Spleen (tissue), 11 donors: Measurements from ENCODE around the gene LRP2. TPM values are rescaled to one million over a fixed set of nuclear protein-coding genes. Genes with fewer than 3 reads are reported as not detected.

ENCODE experiments used
- DNase-seq: peaks from one replicate; pipeline ENCODE4 v3.0.0-alpha.2; 2020
- H3K27ac ChIP-seq, 8 donors: fragments of 200-600 bp; sonication (generic) in 7 of 8; 1 replicate in 4 of 8; 2 replicates in 4 of 8; pipeline versions ENCODE4 v1.5.0 to v1.8.0; 2016 to 2021; ENCODE audit warnings: inconsistent platforms in 4 of 8, mild to moderate bottlenecking in 4 of 8, moderate library complexity in 1 of 8
- H3K27me3 ChIP-seq, 7 donors: fragments of 200-600 bp; sonication (generic) in 6 of 7; replicated peaks in 1 of 7; 1 replicate in 4 of 7; 2 replicates in 3 of 7; pipeline versions ENCODE4 v1.5.0 to v1.8.0; 2016 to 2021; ENCODE audit warnings: inconsistent platforms in 3 of 7, mild to moderate bottlenecking in 1 of 7
- H3K36me3 ChIP-seq, 6 donors: fragments of 200-600 bp; sonication (generic) in 5 of 6; 1 replicate in 4 of 6; 2 replicates in 2 of 6; pipeline versions ENCODE4 v1.5.0 to v1.8.0; 2016 to 2021; ENCODE audit warnings: inconsistent platforms in 2 of 6
- H3K4me1 ChIP-seq, 6 donors: fragments of 200-600 bp; sonication (generic) in 5 of 6; 1 replicate in 3 of 6; 2 replicates in 3 of 6; pipeline versions ENCODE4 v1.5.0 to v1.8.0; 2016 to 2021; ENCODE audit warnings: inconsistent platforms in 3 of 6
- H3K4me3 ChIP-seq, 8 donors: fragments of 200-600 bp; sonication (generic) in 7 of 8; 1 replicate in 4 of 8; 2 replicates in 4 of 8; pipeline versions ENCODE4 v1.5.0 to v1.8.0; 2016 to 2021; ENCODE audit warnings: inconsistent platforms in 4 of 8, mild to moderate bottlenecking in 4 of 8, moderate library complexity in 2 of 8
- H3K9me3 ChIP-seq, 8 donors: fragments of 200-600 bp; sonication (generic) in 7 of 8; 1 replicate in 4 of 8; 2 replicates in 4 of 8; pipeline versions ENCODE4 v1.5.0 to v1.8.0; 2016 to 2021; ENCODE audit warnings: inconsistent platforms in 4 of 8
- CTCF ChIP-seq, 11 experiments: fragments of 200-600 bp in 7 of 11; fragments of 450-650 bp in 4 of 11; sonication (generic) in 4 of 11; IDR thresholded peaks in 8 of 11; conservative IDR thresholded peaks in 3 of 11; 1 replicate in 7 of 11; 2 replicates in 4 of 11; pipeline versions ENCODE4 v1.4.0 to v1.8.0; 2016 to 2021; ENCODE audit warnings: antibody characterized with exemption in 11 of 11, inconsistent platforms in 4 of 11, mild to moderate bottlenecking in 1 of 11
- POLR2A ChIP-seq, 3 donors: fragments of 450-650 bp; IDR thresholded peaks; one replicate each; pipeline ENCODE4 v1.5.1; 2017; ENCODE audit warnings: antibody characterized with exemption in 3 of 3, mild to moderate bottlenecking in 1 of 3
- POLR2AphosphoS5 ChIP-seq, 3 donors: sonication (generic); formaldehyde crosslinking; IDR thresholded peaks; one replicate each; pipeline ENCODE4 v1.5.1; 2017; ENCODE audit warnings: antibody characterized with exemption in 3 of 3
- WGBS, 5 donors: extraction: QIAGEN DNeasy Blood & Tissue Kit in 3 of 5; methylation state at CpG; one replicate each; pipeline versions ENCODE4 v1.1.5 to v1.1.7; 2013 to 2018; 5-methylcytosine and 5-hydroxymethylcytosine counted together
- intact Hi-C: fragments of 100-400 bp; cut with DNase I; formaldehyde crosslinking; loops from one replicate; pipeline ENCODE4 v1.15.0; 2023; ENCODE audit warnings: low total_unique reads
- polyA plus RNA-seq, 3 donors: library from polyadenylated mRNA; stranded (reverse); fragments of 200-250 nt; gene quantifications; one replicate each; pipeline ENCODE4 v1.2.1, GENCODE V29; 2013
- total RNA-seq, 7 donors: library from RNA; depleted of rRNA in 3 of 7; stranded (reverse); fragments of >200 nt in 3 of 7; fragmentation: NEBNext Ultra II Directional in 4 of 7; extraction: Animal tissue kit (Norgen Biotek cat#: 25700) in 4 of 7; gene quantifications; one replicate each; pipeline versions ENCODE4 v1.1.0 to v1.2.1, GENCODE V29; 2016 to 2021
- donor health status: healthy with polysubstance abuse.
- donor health status: DM: no; HTN: no; CAD: no; lungs with moderate emphysema.
- donor health status: DM: no; HTN: no; CAD: no.
- donor health status: Bipolar disorder and iron deficiency.
- donor health status: healthy.
- donor health status: DM: no; HTN: no; CAD: no.
- donor health status: DM: yes; HTN: yes; CAD: no.

The LRP2 gene
- total and polyA plus RNA-seq, 10 donors, result not detected

GRCh38 chr2:169094676-169095075 lies 267.7 kb downstream of the LRP2 start:
- intact Hi-C loops, result no loop called here
- Histone ChIP-seq H3K4me1 (peaks cover 0 to 35% (median 5%) of the 10 kb centered on the region in 6 donors), H3K4me3 (no peak overlapping the region), H3K9me3 (no peaks in the 10 kb centered on the region), H3K27ac (peak overlapping the region in 1 of 8 donors; percentile 49), H3K27me3 (no peaks in the 10 kb centered on the region), H3K36me3 (no peaks in the 10 kb centered on the region)
- TF ChIP-seq CTCF (IDR thresholded peaks at IDR 0.05 in 8 of 11, conservative IDR thresholded peaks at IDR 0.05 in 3 of 11) (no peak), POLR2AphosphoS5 (IDR thresholded peaks at IDR 0.05) (no peak), POLR2A (IDR thresholded peaks at IDR 0.05) (no peak)
- DNase-seq, result no peak
- 88 to 97% (median 95%) methylated on average over 1 of the region's 1 CpG for WGBS, 5 donors

GRCh38 chr2:169093535-169093934 lies 268.8 kb downstream of the LRP2 start:
- no peak for TF ChIP-seq POLR2AphosphoS5 (IDR thresholded peaks at IDR 0.05)
- no peak for TF ChIP-seq CTCF (IDR thresholded peaks at IDR 0.05 in 8 of 11, conservative IDR thresholded peaks at IDR 0.05 in 3 of 11)
- TF ChIP-seq POLR2A (IDR thresholded peaks at IDR 0.05), result no peak
- H3K27ac ChIP-seq, result no peak overlapping the region
- no peak overlapping the region for H3K4me3 ChIP-seq
- intact Hi-C loops, result no loop called here
- peaks cover 0 to 39% (median 5%) of the 10 kb centered on the region in 6 donors for H3K4me1 ChIP-seq
- H3K9me3 ChIP-seq, result no peaks in the 10 kb centered on the region
- 54 to 70% (median 66%) methylated on average over 2 of the region's 2 CpGs for WGBS, 5 donors
- no peaks in the 10 kb centered on the region for H3K36me3 ChIP-seq
- H3K27me3 ChIP-seq, result no peaks in the 10 kb centered on the region
- DNase-seq, result no peak

- peak overlapping the region in 1 of 8 donors; percentile 61 for H3K27ac ChIP-seq
- DNase-seq, result no peak
Measured at GRCh38 chr2:169091761-169092519, 270.4 kb downstream of the LRP2 start.

More at GRCh38 chr2:169091761-169092519, 270.4 kb downstream of the LRP2 start:
- WGBS, 5 donors, result 74 to 91% (median 79%) methylated on average over 8 of the region's 8 CpGs
- TF ChIP-seq POLR2A (IDR thresholded peaks at IDR 0.05) (no peak), CTCF (IDR thresholded peaks at IDR 0.05 in 8 of 11, conservative IDR thresholded peaks at IDR 0.05 in 3 of 11) (no peak), POLR2AphosphoS5 (IDR thresholded peaks at IDR 0.05) (no peak)
- Histone ChIP-seq H3K27me3 (no peaks in the 10 kb centered on the region), H3K36me3 (no peaks in the 10 kb centered on the region), H3K4me1 (peaks cover 0 to 39% (median 5%) of the 10 kb centered on the region in 6 donors), H3K4me3 (no peak overlapping the region), H3K9me3 (no peaks in the 10 kb centered on the region)
- intact Hi-C loops, result no loop called here
